Measurements from ENCODE around the gene TMEM212. TPM values are rescaled to one million over a fixed set of nuclear protein-coding genes. Genes with fewer than 3 reads are reported as not detected.

Gene TMEM212
- total and polyA plus RNA-seq, 2 experiments from 2014 or later: not detected

DNA sequence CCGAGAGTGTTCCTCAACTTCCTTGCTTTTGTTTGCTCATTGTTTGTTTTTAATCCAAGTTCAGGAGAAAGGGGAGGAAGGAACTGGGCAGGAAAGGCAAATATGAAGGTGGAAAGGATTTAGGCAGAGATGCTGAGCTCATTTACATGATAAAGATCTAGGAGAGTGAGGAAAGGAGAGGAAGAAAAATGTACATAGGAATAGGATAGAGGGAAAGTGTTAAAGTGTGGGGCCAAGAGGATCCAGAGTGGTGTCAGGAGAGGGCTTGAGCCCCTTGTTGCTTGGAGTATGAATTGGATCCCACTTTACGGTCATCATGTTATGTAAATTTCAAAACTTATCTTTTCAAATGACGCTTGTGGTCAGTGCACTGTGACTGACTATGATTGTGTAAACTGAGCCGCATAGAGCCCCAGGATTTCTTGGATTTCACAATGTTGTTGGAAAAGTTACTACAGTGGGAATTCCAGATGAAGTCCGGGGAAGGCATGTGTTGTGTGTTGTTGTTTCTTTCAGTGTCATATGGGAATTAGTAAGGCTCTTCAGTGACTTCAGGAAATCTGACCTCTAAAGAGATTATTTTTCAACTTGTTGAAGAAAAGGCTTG is 17.8 kb upstream of the TMEM212 start:
- peaks cover 27% of the 10 kb centered on the region for H3K4me1 ChIP-seq (ENCODE audit: insufficient read depth)
- no peaks in the 10 kb centered on the region for H3K27me3 ChIP-seq
- peak overlapping the region; percentile 67 for H3K27ac ChIP-seq
- no peaks in the 10 kb centered on the region for H3K36me3 ChIP-seq (replicated peaks; ENCODE audit: insufficient read depth, low read depth)
- no peak overlapping the region for H3K4me3 ChIP-seq
- 46% methylated on average over 5 of the region's 5 CpGs for WGBS (ENCODE audit: low lambda C conversion rate, missing lambda C conversion rate)
- no peak overlapping the region for H3K4me2 ChIP-seq
- H2AFZ ChIP-seq: no peak overlapping the region
- TF ChIP-seq EZH2 (IDR thresholded peaks at IDR 0.05; ENCODE audit: borderline replicate concordance) (no peak), EZH2phosphoT487 (IDR thresholded peaks at IDR 0.05; ENCODE audit: low read depth, severe bottlenecking, unreplicated experiment) (no peak)
- TF ChIP-seq, protein P1, sequence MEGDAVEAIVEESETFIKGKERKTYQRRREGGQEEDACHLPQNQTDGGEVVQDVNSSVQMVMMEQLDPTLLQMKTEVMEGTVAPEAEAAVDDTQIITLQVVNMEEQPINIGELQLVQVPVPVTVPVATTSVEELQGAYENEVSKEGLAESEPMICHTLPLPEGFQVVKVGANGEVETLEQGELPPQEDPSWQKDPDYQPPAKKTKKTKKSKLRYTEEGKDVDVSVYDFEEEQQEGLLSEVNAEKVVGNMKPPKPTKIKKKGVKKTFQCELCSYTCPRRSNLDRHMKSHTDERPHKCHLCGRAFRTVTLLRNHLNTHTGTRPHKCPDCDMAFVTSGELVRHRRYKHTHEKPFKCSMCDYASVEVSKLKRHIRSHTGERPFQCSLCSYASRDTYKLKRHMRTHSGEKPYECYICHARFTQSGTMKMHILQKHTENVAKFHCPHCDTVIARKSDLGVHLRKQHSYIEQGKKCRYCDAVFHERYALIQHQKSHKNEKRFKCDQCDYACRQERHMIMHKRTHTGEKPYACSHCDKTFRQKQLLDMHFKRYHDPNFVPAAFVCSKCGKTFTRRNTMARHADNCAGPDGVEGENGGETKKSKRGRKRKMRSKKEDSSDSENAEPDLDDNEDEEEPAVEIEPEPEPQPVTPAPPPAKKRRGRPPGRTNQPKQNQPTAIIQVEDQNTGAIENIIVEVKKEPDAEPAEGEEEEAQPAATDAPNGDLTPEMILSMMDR (IDR thresholded peaks at IDR 0.05; ENCODE audit: poor library complexity): no peak
- DNase-seq (ENCODE audit: low spot score): peak; percentile 56
- no peaks in the 10 kb centered on the region for H3K9me2 ChIP-seq (replicated peaks; ENCODE audit: insufficient read depth)
- H3K9me3 ChIP-seq (ENCODE audit: low read depth): no peaks in the 10 kb centered on the region
- no peaks in the 10 kb centered on the region for H4K20me1 ChIP-seq (ENCODE audit: insufficient read depth, poor library complexity, severe bottlenecking)
- no peaks in the 10 kb centered on the region for H3K79me2 ChIP-seq

DNA sequence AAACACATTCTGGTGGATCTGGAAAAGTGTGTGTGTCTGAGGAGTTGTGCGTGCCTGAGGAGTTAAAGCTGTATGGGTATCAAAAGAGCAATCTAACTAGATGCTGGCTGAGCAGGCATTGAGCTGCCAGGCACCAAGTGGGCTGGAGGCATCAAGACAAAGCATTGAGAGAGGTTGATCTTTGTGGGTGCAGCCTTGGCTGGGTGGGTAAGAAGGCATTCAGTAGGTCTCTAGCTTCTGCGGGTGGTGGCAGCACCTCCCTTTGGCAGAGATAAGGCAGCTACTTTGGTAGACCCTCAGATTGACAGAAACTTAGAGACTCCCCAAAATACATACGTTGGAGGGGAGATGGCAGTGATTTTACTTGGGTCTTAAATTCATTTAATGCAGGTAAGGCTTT is 15.8 kb upstream of the TMEM212 start:
- Histone ChIP-seq H3K36me3 (replicated peaks; ENCODE audit: insufficient read depth, low read depth) (no peaks in the 10 kb centered on the region), H3K27me3 (no peaks in the 10 kb centered on the region), H3K4me3 (no peak overlapping the region), H3K9me3 (ENCODE audit: low read depth) (no peaks in the 10 kb centered on the region), H3K4me2 (no peak overlapping the region), H3K27ac (no peak overlapping the region), H2AFZ (no peak overlapping the region), H3K79me2 (no peaks in the 10 kb centered on the region), H4K20me1 (ENCODE audit: insufficient read depth, poor library complexity, severe bottlenecking) (no peaks in the 10 kb centered on the region), H3K4me1 (ENCODE audit: insufficient read depth) (peaks cover 17% of the 10 kb centered on the region), H3K9me2 (replicated peaks; ENCODE audit: insufficient read depth) (no peaks in the 10 kb centered on the region)
- WGBS (ENCODE audit: low lambda C conversion rate, missing lambda C conversion rate): 97% methylated on average over 3 of the region's 3 CpGs
- TF ChIP-seq, protein P1 (IDR thresholded peaks at IDR 0.05; ENCODE audit: poor library complexity): no peak
- TF ChIP-seq EZH2 (IDR thresholded peaks at IDR 0.05; ENCODE audit: borderline replicate concordance) (no peak), EZH2phosphoT487 (IDR thresholded peaks at IDR 0.05; ENCODE audit: low read depth, severe bottlenecking, unreplicated experiment) (no peak)
- no peak for DNase-seq (ENCODE audit: low spot score)

DNA sequence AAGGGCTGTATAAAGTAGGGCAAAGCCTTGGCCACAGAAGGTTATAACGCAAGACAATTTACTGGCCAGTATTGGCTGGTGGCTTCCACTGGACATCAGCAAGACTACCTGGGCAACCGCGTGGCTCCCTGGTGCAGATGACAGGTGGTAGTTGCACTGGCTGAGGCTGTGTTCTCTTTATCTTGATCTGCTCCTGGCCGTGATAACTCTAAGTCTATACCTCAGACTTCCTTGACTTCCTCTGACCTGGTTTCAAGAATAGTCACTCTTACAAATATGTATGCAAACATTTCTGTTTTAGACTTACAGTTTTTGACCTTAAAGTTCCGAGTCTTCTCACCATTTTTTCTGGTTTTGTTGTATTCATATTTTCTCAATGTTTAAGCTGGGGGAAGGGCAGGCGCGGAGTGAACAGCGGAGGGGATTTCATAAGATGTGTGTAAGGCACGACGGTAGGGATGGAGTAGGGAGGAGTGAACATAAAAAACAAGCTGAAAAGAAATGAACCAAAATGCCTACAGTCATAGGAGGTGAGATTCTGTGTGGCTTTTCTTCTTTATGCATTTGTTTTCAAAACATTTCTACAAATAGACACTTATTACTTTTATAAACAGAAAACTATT is 15.2 kb upstream of the TMEM212 start:
- Histone ChIP-seq H3K27me3 (no peaks in the 10 kb centered on the region), H3K4me3 (no peak overlapping the region), H3K36me3 (replicated peaks; ENCODE audit: insufficient read depth, low read depth) (no peaks in the 10 kb centered on the region), H3K4me2 (no peak overlapping the region), H3K79me2 (no peaks in the 10 kb centered on the region), H3K9me3 (ENCODE audit: low read depth) (no peaks in the 10 kb centered on the region), H3K9me2 (replicated peaks; ENCODE audit: insufficient read depth) (no peaks in the 10 kb centered on the region), H3K27ac (no peak overlapping the region), H4K20me1 (ENCODE audit: insufficient read depth, poor library complexity, severe bottlenecking) (no peaks in the 10 kb centered on the region), H3K4me1 (ENCODE audit: insufficient read depth) (peaks cover 17% of the 10 kb centered on the region), H2AFZ (no peak overlapping the region)
- TF ChIP-seq EZH2phosphoT487 (IDR thresholded peaks at IDR 0.05; ENCODE audit: low read depth, severe bottlenecking, unreplicated experiment) (no peak), EZH2 (IDR thresholded peaks at IDR 0.05; ENCODE audit: borderline replicate concordance) (no peak)
- TF ChIP-seq, protein P1 (IDR thresholded peaks at IDR 0.05; ENCODE audit: poor library complexity): no peak
- 77% methylated on average over 10 of the region's 10 CpGs for WGBS (ENCODE audit: low lambda C conversion rate, missing lambda C conversion rate)
- DNase-seq (ENCODE audit: low spot score): no peak
